Astrocyte (in vitro differentiated cells and primary cell): Measurements from ENCODE around the gene PEX11A.

ENCODE experiments used
- CTCF ChIP-seq: IDR thresholded peaks from 2 replicates; pipeline ENCODE4 v1.5.1; 2011; ENCODE audit warnings: low read depth, mild to moderate bottlenecking, inconsistent platforms, low read length, moderate library complexity; ENCODE audit not compliant: insufficient read depth
- EZH2 ChIP-seq: IDR thresholded peaks from 2 replicates; pipeline ENCODE4 v1.6.1; 2012; ENCODE audit warnings: mild to moderate bottlenecking, low read length, inconsistent platforms; ENCODE audit not compliant: insufficient read depth

- no peak for TF ChIP-seq CTCF
- no peak for TF ChIP-seq EZH2
These were observed 41.4 kb downstream of the PEX11A start for GRCh38 chr15:89649013-89649625.
